Testis (tissue), 3 donors: ENCODE results near the gene TOGARAM1. TPM values are rescaled to one million over a fixed set of nuclear protein-coding genes. Genes with fewer than 3 reads are reported as not detected.

Experiments
- DNase-seq: peaks from one replicate; pipeline ENCODE4 v3.0.0-alpha.2; 2019
- H3K27ac ChIP-seq, 2 donors: fragments of 200-600 bp; sonication (generic); one replicate each; pipeline ENCODE4 v1.5.1; 2019
- H3K27me3 ChIP-seq: fragments of 200-600 bp; sonication (generic); one replicate; pipeline ENCODE4 v1.5.1; 2019
- H3K36me3 ChIP-seq: fragments of 200-600 bp; sonication (generic); one replicate; pipeline ENCODE4 v1.5.1; 2017; ENCODE audit warnings: low read depth; ENCODE audit errors: missing control alignments
- H3K4me1 ChIP-seq: fragments of 200-600 bp; sonication (generic); one replicate; pipeline ENCODE4 v1.5.1; 2019
- H3K4me3 ChIP-seq, 2 donors: fragments of 200-600 bp; sonication (generic); one replicate each; pipeline ENCODE4 v1.5.1; 2017 to 2019
- H3K9me3 ChIP-seq: fragments of 200-600 bp; sonication (generic); one replicate; pipeline ENCODE4 v1.5.1; 2017
- POLR2A ChIP-seq: fragments of 450-650 bp; IDR thresholded peaks from one replicate; pipeline ENCODE4 v1.6.1; 2017; ENCODE audit warnings: antibody characterized with exemption, mild to moderate bottlenecking, moderate library complexity
- WGBS, 2 donors: methylation state at CpG; one replicate each; pipeline ENCODE4 v1.1.5; 2018; 5-methylcytosine and 5-hydroxymethylcytosine counted together
- intact Hi-C: fragments of 100-400 bp; cut with DNase I; formaldehyde crosslinking; loops from one replicate; pipeline ENCODE4 v1.15.1; 2023; ENCODE audit warnings: low total_unique reads
- polyA plus RNA-seq: library from polyadenylated mRNA; stranded (reverse); fragments of 350-450 nt; fragmentation: Illumina TruSeq; extraction: RNeasy Lipid Tissue Mini Kit (QIAGEN cat#74804); gene quantifications from one replicate; pipeline ENCODE4 v1.2.3, GENCODE V29; 2014; ENCODE audit warnings: low read depth, low replicate concordance; ENCODE audit not compliant: insufficient read depth
- small RNA-seq, 2 donors: library from RNA; depleted of rRNA; stranded (forward); fragments of <200 nt; gene quantifications; one replicate each; pipeline ENCODE3, GENCODE V24; 2016
- total RNA-seq, 2 donors: library from RNA; depleted of rRNA; stranded (reverse); fragments of >200 nt; gene quantifications; one replicate each; pipeline ENCODE4 v1.2.3, GENCODE V29; 2016
- TF ChIP-seq, protein P1 (sequence below), 3 experiments: fragments of 450-650 bp in 2 of 3; fragments of 200-600 bp in 1 of 3; sonication (generic) in 1 of 3; IDR thresholded peaks; one replicate each; pipeline ENCODE4 v1.5.1; 2016 to 2019; ENCODE audit warnings: antibody characterized with exemption in 3 of 3, mild to moderate bottlenecking in 2 of 3, moderate library complexity in 1 of 3

The TOGARAM1 gene
- total and polyA plus RNA-seq, 3 donors from 2014 or later, result 16.6 to 33.0 (median 32.6) TPM

DNA sequence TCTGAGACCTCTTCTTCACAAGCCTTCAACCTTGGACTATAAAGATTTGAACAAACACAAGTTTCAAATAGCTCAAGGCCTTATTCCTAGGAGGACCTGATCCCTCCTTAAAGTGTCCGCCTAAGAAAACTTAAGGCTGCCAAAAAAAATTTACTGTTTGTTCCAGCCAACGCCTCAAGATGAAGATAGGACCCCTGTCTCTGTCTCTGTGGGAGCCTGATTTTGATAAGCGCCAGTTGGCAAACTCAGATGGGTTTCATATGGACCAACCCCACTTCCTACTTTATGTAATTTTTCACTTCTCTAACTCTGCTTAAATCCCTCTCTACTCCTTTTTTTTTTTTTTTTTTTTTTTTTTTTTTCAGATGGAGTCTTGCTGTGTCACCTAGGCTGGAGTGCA, 161.3 kb downstream of the TOGARAM1 start:
- DNase-seq, result no peak
- Histone ChIP-seq H3K27me3 (no peaks in the 10 kb centered on the region), H3K4me1 (no peaks in the 10 kb centered on the region), H3K9me3 (no peaks in the 10 kb centered on the region), H3K36me3 (no peaks in the 10 kb centered on the region), H3K4me3 (no peak overlapping the region), H3K27ac (peak overlapping the region in 1 of 2 donors; percentile 6)
- WGBS, 2 donors, result 45 to 51% methylated on average over 3 of the region's 3 CpGs
- intact Hi-C loops, result no loop called here
- no peak for TF ChIP-seq POLR2A
- TF ChIP-seq, protein P1, sequence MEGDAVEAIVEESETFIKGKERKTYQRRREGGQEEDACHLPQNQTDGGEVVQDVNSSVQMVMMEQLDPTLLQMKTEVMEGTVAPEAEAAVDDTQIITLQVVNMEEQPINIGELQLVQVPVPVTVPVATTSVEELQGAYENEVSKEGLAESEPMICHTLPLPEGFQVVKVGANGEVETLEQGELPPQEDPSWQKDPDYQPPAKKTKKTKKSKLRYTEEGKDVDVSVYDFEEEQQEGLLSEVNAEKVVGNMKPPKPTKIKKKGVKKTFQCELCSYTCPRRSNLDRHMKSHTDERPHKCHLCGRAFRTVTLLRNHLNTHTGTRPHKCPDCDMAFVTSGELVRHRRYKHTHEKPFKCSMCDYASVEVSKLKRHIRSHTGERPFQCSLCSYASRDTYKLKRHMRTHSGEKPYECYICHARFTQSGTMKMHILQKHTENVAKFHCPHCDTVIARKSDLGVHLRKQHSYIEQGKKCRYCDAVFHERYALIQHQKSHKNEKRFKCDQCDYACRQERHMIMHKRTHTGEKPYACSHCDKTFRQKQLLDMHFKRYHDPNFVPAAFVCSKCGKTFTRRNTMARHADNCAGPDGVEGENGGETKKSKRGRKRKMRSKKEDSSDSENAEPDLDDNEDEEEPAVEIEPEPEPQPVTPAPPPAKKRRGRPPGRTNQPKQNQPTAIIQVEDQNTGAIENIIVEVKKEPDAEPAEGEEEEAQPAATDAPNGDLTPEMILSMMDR (IDR thresholded peaks at IDR 0.05), result no peak

Small RNA genes within 50 kb of the gene (small RNA-seq; reads per million reads assigned to genes)
- gene RF00151 (0 to 0.19 reads per million in 2 donors), gene SNORD127 (11,884 to 17,183 reads per million in 2 donors)

Other genes starting within 250 kb of the TOGARAM1 start
- gene KLHL28, start 243 bp upstream of the TOGARAM1 start, total RNA-seq, result 10 to 100 TPM; 11.4 to 15.4 TPM
- 9.7 TPM for gene KLHL28, start 243 bp upstream of the TOGARAM1 start, polyA plus RNA-seq
- 10 to 100 TPM; 30.9 to 41.1 TPM for gene PRPF39, start 121.9 kb downstream of the TOGARAM1 start, total RNA-seq
- gene PRPF39, start 121.9 kb downstream of the TOGARAM1 start, polyA plus RNA-seq, result 14.6 TPM
- gene FKBP3, start 172.3 kb downstream of the TOGARAM1 start, total RNA-seq, result 10 to 100 TPM; 60.8 to 65.0 TPM
- 73.5 TPM for gene FKBP3, start 172.3 kb downstream of the TOGARAM1 start, polyA plus RNA-seq
- gene FANCM, start 173.7 kb downstream of the TOGARAM1 start, total RNA-seq, result 10 to 100 TPM; 16.4 to 25.2 TPM
- 9.3 TPM for gene FANCM, start 173.7 kb downstream of the TOGARAM1 start, polyA plus RNA-seq